Activated gamma-delta T cell treated with anti-CD3 and anti-CD28 coated beads, Interleukin-2, amount 50 U/mL, for 16 hours (primary cell): ENCODE data around the gene ASB2.

Source experiments
- DNase-seq: peaks from one replicate; pipeline ENCODE4 v3.0.0-alpha.2; 2020; ENCODE audit warnings: low read depth

Gene ASB2

DNA sequence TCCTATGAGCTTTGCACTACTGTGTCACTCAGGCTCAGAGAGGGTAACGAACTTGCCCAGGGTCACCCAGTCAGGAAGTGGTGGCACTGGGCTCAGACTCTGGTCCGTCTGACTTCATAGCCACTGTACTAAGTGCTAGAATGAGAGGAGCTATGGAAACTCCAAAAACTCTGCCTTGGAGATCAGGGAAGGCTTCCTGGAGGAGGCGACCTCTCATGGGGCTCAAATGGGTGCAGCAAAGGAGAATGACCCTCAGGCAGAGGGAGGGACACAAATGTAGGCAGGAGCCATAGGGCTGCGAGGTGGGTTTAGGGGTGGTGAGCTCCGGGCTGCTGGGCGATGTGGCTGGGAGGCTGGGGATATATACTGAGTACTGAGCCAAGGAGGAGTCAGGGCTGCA, 23.9 kb upstream of the ASB2 start:
- no peak for DNase-seq

GRCh38 chr14:93999573-93999972, 23.2 kb upstream of the ASB2 start:
- DNase-seq: no peak

DNA sequence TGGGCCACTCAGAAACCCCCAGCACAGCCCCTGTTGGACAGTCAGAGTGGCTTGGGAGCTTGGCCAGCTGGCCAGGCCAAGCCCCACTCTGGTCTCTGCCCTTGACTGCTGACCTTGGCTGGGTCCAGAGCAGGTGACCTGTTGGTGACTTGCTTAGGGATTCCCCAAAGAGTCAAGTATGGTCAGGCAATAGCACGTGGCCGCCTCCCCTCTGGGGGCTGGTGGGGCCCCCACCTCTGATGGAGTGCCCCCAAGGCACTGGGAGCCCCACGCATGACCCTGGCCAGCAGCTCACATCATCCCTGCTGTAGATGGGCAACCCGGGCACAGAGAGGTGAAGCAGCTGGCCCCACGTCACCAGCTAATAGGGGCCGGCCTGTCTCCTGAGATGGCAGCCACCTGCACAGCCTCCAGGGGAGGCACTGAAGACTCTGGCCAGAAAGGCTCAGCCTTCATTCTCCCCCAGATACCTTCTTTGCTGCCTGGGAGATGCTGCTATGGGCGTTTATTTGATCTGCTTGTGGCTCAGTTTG, 22.6 kb upstream of the ASB2 start:
- no peak for DNase-seq

DNA sequence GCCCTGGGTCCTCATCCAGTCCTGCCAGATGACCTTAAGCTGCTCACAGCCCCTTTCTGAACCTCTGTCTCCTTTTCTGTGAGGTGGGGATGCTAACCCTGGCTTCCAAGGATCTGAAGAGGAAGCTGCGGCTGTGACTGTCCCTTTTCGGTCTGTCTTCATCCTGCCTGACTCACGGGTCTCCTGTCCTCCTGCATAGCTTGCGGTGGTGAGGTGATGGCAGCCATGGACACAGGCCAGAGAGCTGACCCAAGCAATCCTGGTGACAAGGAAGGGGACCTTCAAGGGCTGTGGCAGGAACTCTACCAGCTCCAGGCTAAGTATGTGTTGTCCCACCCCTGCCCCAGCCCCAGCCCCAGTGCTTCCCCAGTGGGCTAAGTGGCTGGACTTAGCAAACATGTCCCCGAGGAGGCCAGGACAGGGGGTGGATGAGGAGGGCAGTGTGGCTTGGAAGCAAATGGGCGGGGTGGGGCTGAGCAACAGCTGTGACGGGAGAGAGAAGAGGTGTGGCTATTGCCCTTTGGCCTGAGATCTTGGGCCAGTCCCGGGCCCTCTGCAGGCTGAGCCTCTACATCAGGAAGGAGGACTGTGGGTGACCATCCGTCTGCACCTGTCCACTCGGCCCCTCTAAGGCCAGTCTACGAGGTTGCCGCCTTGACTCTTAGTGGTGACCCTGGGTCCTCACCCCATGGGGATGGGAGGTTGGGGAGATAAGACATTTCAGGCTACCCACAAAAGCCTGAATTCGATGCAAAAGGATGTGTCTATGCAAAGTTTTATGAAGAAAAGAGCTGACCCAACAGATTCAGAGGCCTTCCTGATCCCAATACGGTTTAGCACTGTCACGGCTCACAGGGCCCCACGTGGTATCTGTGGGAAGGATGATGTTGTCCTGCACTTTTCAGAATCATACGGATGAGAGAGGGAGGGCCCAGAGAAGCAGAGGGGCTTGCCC, 21.8 kb upstream of the ASB2 start:
- no peak for DNase-seq

DNA sequence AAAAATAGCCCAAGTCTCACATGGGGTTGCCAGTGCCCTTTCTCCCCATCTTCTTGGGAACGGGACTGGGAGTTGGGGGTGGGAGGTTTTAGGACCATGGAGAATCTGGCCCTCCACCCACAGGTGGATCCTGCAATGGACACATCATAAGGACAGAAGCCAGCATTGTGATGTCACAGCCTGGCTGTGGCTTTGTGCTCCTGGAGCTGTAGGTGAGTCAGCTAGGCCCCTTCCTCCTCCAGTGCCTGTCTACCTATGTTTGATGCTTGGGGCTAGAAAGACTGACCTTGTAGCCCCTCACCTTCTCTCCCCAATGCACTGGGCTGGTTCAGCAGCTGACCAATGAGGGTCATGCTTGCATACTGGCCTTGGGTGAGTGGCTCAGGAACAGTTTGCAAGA, 20.7 kb upstream of the ASB2 start, which contains the start of gene CCDC197:
Gene CCDC197, plus strand, starts transcription at position 220 of the 400 bp plus-strand sequence. CDS start 831 bp downstream, outside the sequence.
- no peak for DNase-seq

- no peak for DNase-seq
These were observed 19.8 kb upstream of the ASB2 start for GRCh38 chr14:93996130-93996695.

DNA sequence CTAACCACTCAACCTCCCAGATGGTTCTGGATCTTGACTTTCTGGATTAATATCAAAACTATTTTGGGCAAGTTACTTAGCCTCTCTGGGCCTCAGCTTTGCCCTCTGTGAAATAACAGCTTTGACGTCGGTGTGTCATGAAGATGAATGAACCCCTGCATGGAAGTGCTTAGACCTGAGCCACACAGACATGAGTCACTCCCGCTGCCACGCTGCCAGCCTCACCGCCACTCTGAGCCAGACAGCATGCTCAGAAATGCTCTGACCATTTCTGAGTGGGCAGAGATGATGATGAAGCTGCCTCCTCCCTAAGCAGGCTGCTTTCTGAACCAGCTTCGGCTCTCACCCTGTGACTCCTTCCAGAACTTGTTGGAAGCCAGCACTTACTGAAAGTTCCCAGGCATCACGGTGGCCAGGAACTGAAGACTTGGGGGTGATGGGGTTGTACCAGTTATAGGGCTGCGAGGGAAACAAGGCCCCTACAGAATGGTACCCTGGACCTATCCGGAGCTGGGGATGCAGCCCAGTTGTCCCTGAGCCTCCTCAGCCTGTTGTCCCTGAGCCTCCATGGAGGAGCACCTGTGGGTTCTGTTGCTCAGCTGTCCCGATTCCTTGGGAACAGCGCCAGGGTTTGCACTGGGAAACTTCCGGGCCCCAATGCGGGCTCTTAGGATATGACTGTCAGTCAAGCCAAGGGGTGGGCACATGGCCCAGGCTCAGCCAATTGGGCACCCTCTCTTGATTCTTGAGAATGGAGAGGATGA, 18.7 kb upstream of the ASB2 start:
- DNase-seq: peak; percentile 45

DNA sequence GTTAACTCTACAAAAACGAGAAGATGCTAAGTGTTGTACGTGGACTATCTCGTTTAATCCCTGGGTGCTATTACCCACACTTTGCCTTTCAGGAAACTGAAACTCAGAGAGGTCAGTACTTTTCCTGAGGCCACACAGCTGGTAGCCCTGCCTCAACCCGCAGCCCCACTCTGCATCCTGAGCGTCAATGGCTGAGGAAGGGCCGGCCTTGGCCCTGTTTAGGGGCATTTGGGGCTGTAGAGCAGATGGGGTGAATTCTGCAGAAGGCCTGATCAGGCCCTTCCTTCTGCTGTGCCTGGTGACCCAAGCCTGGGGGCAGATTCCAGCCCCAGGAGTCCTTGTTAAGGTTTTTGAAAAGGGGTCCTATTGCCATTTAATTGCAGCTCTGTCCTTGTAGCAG, 17.0 kb upstream of the ASB2 start:
- DNase-seq: no peak

GRCh38 chr14:93991649-93992048, 15.3 kb upstream of the ASB2 start:
- no peak for DNase-seq

GRCh38 chr14:93991212-93991611, 14.8 kb upstream of the ASB2 start:
- DNase-seq: no peak

DNA sequence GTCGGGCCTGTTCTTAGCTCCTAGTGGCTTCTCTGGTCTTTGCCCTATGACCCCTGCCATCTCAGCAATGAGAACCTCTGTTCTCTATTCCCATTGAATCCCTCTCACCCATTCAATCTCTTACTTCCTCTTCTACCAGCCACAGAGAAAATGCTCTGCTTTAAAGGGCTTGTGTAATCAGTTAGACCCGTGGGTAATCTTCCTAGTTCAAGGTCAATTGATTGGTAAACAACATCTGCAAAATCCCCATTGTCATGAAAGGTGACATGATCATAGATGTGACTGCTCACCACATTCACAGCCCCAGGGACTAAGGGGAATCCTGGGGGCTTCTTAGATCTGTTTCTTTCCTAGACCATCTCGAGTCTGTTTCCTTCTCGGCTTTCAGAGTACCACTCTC, 13.6 kb upstream of the ASB2 start:
- no peak for DNase-seq

GRCh38 chr14:93987815-93988476, 11.6 kb upstream of the ASB2 start:
- no peak for DNase-seq

GRCh38 chr14:93987376-93987775, 11.0 kb upstream of the ASB2 start:
- DNase-seq: no peak

DNA sequence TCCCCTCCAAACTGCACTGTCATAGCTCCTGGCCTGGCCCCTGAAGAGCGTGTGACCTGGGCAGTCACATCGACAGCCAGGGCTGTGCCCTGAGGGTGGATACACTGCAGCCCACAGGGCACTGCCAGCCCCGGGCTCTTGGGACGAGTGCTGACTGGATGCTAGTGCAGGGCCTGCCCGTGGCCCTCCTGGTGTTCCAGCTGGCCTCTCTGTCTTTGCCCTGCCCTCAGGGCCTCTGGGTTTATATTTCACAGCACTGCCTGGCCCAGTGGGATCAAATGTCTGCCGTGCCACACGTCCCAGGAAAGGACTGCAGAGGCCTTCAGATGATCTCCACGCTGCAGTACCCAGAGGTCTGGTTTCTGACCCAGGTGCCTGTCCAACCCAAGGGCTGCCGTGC, 10.6 kb upstream of the ASB2 start:
- DNase-seq: no peak

GRCh38 chr14:93984987-93985410, 8.6 kb upstream of the ASB2 start:
- DNase-seq: no peak

- no peak for DNase-seq
These were observed 7.7 kb upstream of the ASB2 start for GRCh38 chr14:93984070-93984469.

- DNase-seq: no peak
These were observed 6.0 kb upstream of the ASB2 start for GRCh38 chr14:93982230-93983007.

- no peak for DNase-seq
These were observed 5.2 kb upstream of the ASB2 start for GRCh38 chr14:93981316-93982229.

DNA sequence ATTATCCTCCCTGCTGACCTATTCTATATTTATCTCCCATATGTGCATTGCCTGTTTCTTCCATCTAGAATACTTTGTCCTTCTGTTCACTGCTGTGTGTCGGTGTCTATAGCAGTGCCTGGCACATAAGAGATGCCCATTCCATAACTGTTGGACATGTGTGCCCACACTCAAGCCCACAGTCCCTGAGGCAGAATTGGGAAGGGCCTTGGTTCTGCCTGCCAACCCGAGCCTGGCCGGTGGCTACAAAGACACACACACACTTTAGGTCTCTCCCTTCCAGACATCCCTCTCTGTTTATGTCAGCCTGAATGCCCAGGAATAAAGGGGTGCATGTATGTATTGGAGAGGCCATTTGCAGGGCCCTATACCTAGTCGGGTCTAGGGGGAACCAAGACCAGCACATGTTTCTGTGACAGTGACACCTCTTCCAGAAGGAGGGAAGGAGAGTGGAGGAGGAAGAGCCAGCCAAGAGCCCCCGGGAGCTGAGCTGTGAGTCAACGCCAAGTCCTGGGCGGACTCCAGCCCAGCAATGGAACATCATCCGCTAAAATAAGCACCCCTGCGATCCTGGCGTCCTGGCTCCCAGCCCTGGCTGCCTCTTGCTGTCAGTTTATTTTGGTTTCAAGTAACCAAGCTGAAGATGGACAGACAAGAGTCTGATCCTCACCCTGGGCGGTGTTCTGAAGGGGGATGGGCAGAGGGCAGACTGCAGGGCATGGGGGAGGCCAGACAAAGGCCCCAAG, 4.3 kb upstream of the ASB2 start:
- DNase-seq: no peak
